Measurements from ENCODE around the gene IGF2BP1. TPM values are rescaled to one million over a fixed set of nuclear protein-coding genes. Genes with fewer than 3 reads are reported as not detected.
"Not testable (repeated sequence)": the region's sequence is repeated elsewhere in the genome, so short reads cannot be mapped to it uniquely, and the experiment has no call there.

Gene IGF2BP1
- total RNA-seq, 1 donor from 2014 or later, result 260 TPM

DNA sequence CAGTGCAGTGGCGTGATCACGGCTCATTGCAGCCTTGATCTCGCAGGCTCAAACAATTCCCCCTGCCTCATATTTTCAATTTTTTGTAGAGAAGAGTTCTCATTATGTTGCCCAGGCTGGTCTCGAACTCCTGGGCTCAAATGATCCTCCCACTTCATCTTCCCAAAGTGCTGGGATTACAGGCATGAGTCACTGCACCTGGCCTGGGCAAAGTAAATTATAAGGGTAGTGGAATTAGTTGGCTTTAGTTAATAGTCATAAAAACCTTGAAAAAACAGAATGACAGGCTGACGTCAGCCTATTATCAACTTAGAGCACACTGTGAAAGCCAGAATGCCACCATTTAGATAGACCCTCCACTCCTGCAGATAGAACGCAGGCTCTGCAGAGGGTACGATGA lies 91.9 kb downstream of the IGF2BP1 start:
- Mint-ChIP-seq H3K4me3 (ENCODE audit: unreplicated experiment) (no peak overlapping the region), H3K4me1 (ENCODE audit: low read depth, unreplicated experiment) (no peaks in the 10 kb centered on the region), H3K27me3 (ENCODE audit: unreplicated experiment) (peaks cover 2% of the 10 kb centered on the region), H3K9me3 (ENCODE audit: unreplicated experiment) (peaks cover 2% of the 10 kb centered on the region), H3K36me3 (ENCODE audit: unreplicated experiment) (peaks cover 4% of the 10 kb centered on the region), H3K27ac (ENCODE audit: unreplicated experiment) (no peak overlapping the region)
- no peak for DNase-seq
- TF ChIP-seq, protein P1, sequence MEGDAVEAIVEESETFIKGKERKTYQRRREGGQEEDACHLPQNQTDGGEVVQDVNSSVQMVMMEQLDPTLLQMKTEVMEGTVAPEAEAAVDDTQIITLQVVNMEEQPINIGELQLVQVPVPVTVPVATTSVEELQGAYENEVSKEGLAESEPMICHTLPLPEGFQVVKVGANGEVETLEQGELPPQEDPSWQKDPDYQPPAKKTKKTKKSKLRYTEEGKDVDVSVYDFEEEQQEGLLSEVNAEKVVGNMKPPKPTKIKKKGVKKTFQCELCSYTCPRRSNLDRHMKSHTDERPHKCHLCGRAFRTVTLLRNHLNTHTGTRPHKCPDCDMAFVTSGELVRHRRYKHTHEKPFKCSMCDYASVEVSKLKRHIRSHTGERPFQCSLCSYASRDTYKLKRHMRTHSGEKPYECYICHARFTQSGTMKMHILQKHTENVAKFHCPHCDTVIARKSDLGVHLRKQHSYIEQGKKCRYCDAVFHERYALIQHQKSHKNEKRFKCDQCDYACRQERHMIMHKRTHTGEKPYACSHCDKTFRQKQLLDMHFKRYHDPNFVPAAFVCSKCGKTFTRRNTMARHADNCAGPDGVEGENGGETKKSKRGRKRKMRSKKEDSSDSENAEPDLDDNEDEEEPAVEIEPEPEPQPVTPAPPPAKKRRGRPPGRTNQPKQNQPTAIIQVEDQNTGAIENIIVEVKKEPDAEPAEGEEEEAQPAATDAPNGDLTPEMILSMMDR (IDR thresholded peaks at IDR 0.05; ENCODE audit: partially characterized antibody, unreplicated experiment), result no peak

DNA sequence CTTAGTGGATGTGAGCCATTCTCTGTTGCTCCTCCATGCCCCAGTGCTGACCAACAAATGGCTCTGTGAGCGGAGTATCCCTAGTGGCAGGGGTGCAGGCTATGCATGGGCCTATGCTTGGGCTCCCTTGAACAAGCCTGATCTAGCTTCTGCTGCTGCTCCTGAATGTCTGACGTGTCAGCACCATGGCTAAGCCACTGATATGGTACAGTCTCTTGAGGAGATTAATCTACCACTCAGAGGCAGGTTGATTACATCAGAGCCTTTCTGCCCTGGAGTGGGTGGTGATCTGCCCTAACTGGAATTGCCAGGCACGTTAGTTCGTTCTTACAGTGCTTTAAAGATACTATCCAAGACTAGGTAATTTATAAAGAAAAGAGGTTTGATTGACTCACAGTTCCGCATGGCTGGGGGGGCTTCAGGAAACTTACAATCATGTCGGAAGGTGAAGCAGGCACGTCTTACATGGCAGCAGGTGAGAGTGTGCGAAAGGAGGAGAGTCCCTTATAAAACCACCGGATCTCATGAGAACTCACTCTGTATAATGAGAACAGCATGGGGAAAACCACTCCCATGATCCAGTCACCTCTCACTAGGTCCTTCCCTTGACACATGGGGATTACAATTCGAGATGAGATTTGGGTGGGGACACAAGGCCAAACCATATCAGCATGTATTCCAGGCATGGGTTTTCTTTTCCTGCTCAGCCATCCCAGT lies 93.9 kb downstream of the IGF2BP1 start:
- Mint-ChIP-seq H3K4me1 (ENCODE audit: low read depth, unreplicated experiment) (no peaks in the 10 kb centered on the region), H3K9me3 (ENCODE audit: unreplicated experiment) (peaks cover 2% of the 10 kb centered on the region), H3K36me3 (ENCODE audit: unreplicated experiment) (peaks cover 4% of the 10 kb centered on the region), H3K27ac (ENCODE audit: unreplicated experiment) (no peak overlapping the region), H3K27me3 (ENCODE audit: unreplicated experiment) (peaks cover 2% of the 10 kb centered on the region), H3K4me3 (ENCODE audit: unreplicated experiment) (no peak overlapping the region)
- TF ChIP-seq, protein P1 (IDR thresholded peaks at IDR 0.05; ENCODE audit: partially characterized antibody, unreplicated experiment), result no peak
- no peak for DNase-seq

DNA sequence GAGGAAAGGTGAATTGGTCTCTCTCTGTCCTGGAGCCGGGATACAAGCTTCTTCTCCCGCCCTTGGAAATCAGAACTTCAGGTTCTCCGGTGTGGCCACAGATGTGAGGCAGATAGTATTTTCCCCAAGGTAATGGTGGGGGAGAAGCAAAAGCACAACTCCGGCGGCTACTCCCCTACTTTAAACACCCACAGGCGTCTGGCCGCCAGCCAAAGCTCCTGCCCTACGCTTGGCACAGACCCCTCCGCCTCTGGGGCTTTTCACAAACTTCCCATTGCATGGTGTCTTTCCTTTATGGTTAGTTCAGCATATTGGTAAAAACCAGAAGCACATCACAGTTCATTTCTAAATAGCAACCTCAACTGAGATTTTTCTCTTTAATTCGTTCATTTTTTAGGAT lies 95.9 kb downstream of the IGF2BP1 start:
- no peak for DNase-seq
- H3K36me3 Mint-ChIP-seq (ENCODE audit: unreplicated experiment), result peaks cover 4% of the 10 kb centered on the region
- no peaks in the 10 kb centered on the region for H3K4me1 Mint-ChIP-seq (ENCODE audit: low read depth, unreplicated experiment)
- H3K4me3 Mint-ChIP-seq (ENCODE audit: unreplicated experiment), result no peak overlapping the region
- peaks cover 2% of the 10 kb centered on the region for H3K9me3 Mint-ChIP-seq (ENCODE audit: unreplicated experiment)
- H3K27me3 Mint-ChIP-seq (ENCODE audit: unreplicated experiment), result peaks cover 2% of the 10 kb centered on the region
- TF ChIP-seq, protein P1 (IDR thresholded peaks at IDR 0.05; ENCODE audit: partially characterized antibody, unreplicated experiment), result no peak
- H3K27ac Mint-ChIP-seq (ENCODE audit: unreplicated experiment), result no peak overlapping the region

GRCh38 chr17:49100601-49101000 lies 103.4 kb downstream of the IGF2BP1 start:
- Mint-ChIP-seq H3K27me3 (ENCODE audit: unreplicated experiment) (no peaks in the 10 kb centered on the region), H3K27ac (ENCODE audit: unreplicated experiment) (no peak overlapping the region), H3K4me3 (ENCODE audit: unreplicated experiment) (no peak overlapping the region), H3K36me3 (ENCODE audit: unreplicated experiment) (no peaks in the 10 kb centered on the region), H3K9me3 (ENCODE audit: unreplicated experiment) (no peaks in the 10 kb centered on the region), H3K4me1 (ENCODE audit: low read depth, unreplicated experiment) (no peaks in the 10 kb centered on the region)
- TF ChIP-seq, protein P1 (IDR thresholded peaks at IDR 0.05; ENCODE audit: partially characterized antibody, unreplicated experiment), result no peak
- DNase-seq, result no peak

DNA sequence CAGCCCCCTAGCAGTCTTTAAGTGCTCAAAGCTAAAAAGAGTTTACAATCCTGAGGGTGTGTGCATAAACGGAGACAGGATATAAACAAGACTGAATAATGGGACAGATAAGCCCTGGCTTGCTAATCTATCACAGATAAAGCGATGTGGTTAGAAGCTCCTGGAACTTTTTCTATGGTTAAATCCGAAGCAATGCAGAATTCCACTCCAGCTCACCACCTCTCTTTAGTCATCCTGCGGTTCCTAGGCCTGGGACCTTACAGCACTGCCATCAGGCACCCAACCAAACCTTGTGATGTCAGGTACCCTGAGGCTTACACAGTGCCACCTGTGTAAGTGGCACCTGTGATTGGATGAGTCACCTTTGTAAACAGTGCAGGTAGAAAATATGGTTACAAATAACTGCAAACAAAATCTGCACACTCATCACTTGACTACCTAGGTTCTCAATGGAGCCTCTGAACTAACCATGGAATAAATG lies 103.9 kb downstream of the IGF2BP1 start:
- no peak overlapping the region for H3K27ac Mint-ChIP-seq (ENCODE audit: unreplicated experiment)
- H3K9me3 Mint-ChIP-seq (ENCODE audit: unreplicated experiment), result no peaks in the 10 kb centered on the region
- no peak for DNase-seq
- no peaks in the 10 kb centered on the region for H3K36me3 Mint-ChIP-seq (ENCODE audit: unreplicated experiment)
- TF ChIP-seq, protein P1 (IDR thresholded peaks at IDR 0.05; ENCODE audit: partially characterized antibody, unreplicated experiment), result no peak
- no peak overlapping the region for H3K4me3 Mint-ChIP-seq (ENCODE audit: unreplicated experiment)
- no peaks in the 10 kb centered on the region for H3K27me3 Mint-ChIP-seq (ENCODE audit: unreplicated experiment)
- no peaks in the 10 kb centered on the region for H3K4me1 Mint-ChIP-seq (ENCODE audit: low read depth, unreplicated experiment)

DNA sequence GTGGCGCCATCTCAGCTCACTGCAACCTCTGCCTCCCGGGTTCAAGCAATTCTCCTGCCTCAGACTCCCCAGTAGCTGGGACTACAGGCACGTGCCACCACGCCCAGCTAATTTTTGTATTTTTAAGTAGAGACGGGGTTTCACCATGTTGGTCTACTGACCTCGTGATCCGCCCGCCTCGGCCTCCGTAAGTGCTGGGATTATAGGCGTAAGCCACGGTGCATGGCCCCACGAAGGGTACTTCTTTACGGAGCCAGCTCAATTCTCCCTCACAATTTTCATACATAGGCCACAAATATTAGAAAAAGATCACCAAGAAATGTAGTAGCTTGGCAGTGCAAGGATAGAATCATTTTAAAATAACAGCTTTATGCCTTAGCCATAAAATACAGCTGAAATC lies 106.2 kb downstream of the IGF2BP1 start:
- DNase-seq; H3K36me3 Mint-ChIP-seq (ENCODE audit: unreplicated experiment); H3K27me3 Mint-ChIP-seq (ENCODE audit: unreplicated experiment); H3K4me1 Mint-ChIP-seq (ENCODE audit: low read depth, unreplicated experiment); H3K4me3 Mint-ChIP-seq (ENCODE audit: unreplicated experiment); H3K9me3 Mint-ChIP-seq (ENCODE audit: unreplicated experiment); H3K27ac Mint-ChIP-seq (ENCODE audit: unreplicated experiment): not testable (repeated sequence)
